Psoas muscle (tissue), 8 donors: Measurements from ENCODE around the gene PIK3R2. TPM values are rescaled to one million over a fixed set of nuclear protein-coding genes. Genes with fewer than 3 reads are reported as not detected.
A peak's percentile ranks its signal among the peaks of the same experiment; 100 is the strongest.

Source experiments
- ATAC-seq, 4 donors: fragments of 200-7000 bp; cut with Tn5 transposase; one replicate each; pipeline ENCODE4 v1.9.1; 2020; ENCODE audit warnings: moderate library complexity in 3 of 4, mild to moderate bottlenecking in 2 of 4
- DNase-seq, 2 donors: peaks; one replicate each; pipeline ENCODE4 v3.0.0-alpha.2; 2020
- H3K27ac ChIP-seq: fragments of 200-600 bp; one replicate; pipeline ENCODE4 v1.8.0; 2022
- H3K27me3 ChIP-seq, 3 donors: fragments of 200-600 bp in 1 of 3; one replicate each; pipeline versions ENCODE4 v1.6.1 to v1.8.0; 2013 to 2022; ENCODE audit warnings: low read length in 2 of 3, mild to moderate bottlenecking in 2 of 3, moderate library complexity in 1 of 3; ENCODE audit not compliant: insufficient read depth in 3 of 3
- H3K36me3 ChIP-seq, 2 donors: fragments of 200-600 bp in 1 of 2; one replicate each; pipeline versions ENCODE4 v1.6.1 to v1.8.0; 2013 to 2022; ENCODE audit warnings: low read depth in 1 of 2, mild to moderate bottlenecking in 1 of 2, moderate library complexity in 1 of 2; ENCODE audit not compliant: insufficient read depth in 1 of 2
- H3K4me1 ChIP-seq: fragments of 200-600 bp; one replicate; pipeline ENCODE4 v1.8.0; 2022
- H3K4me3 ChIP-seq: fragments of 200-600 bp; one replicate; pipeline ENCODE4 v1.8.0; 2022; ENCODE audit warnings: mild to moderate bottlenecking
- H3K9me3 ChIP-seq: fragments of 200-600 bp; one replicate; pipeline ENCODE4 v1.8.0; 2022
- CTCF ChIP-seq: fragments of 200-600 bp; IDR thresholded peaks from one replicate; pipeline ENCODE4 v1.8.0; 2022; ENCODE audit warnings: antibody characterized with exemption
- WGBS, 3 donors: extraction: QIAGEN DNeasy Blood & Tissue Kit; methylation state at CpG; one replicate each; pipeline versions ENCODE4 v1.1.6 to v1.1.7; 2013; 5-methylcytosine and 5-hydroxymethylcytosine counted together
- intact Hi-C, 2 donors: fragments of 100-400 bp; cut with DNase I; formaldehyde crosslinking; loops; one replicate each; pipeline versions ENCODE4 v1.11.0 to v1.14.2; 2022
- polyA plus RNA-seq, 3 donors: library from polyadenylated mRNA; stranded (reverse); fragments of 200-250 nt; gene quantifications; one replicate each; pipeline ENCODE4 v1.2.3, GENCODE V29; 2013
- total RNA-seq, 4 donors: library from RNA; stranded (reverse); fragmentation: NEBNext Ultra II Directional in 2 of 4; extraction: Animal tissue kit (Norgen Biotek cat#: 25700) in 2 of 4; gene quantifications; one replicate each; pipeline versions ENCODE4 v1.2.1 to v1.2.4, GENCODE V29; 2021 to 2023
- donor health status: healthy with polysubstance abuse.
- donor health status: DM: no; HTN: no; CAD: no; lungs with moderate emphysema.
- donor health status: Bipolar disorder and iron deficiency.
- donor health status: healthy.
- donor health status: DM: yes; HTN: yes; CAD: no.
- donor health status: DM: no; HTN: no; CAD: no.
- donor health status: DM: no; HTN: no; CAD: no.
- donor health status: DM: yes; HTN: yes; CAD: no.

Gene PIK3R2
- total and polyA plus RNA-seq, 7 donors, result 4.6 to 20.8 (median 8.6) TPM

- ATAC-seq (no peak), DNase-seq (no peak)
- Histone ChIP-seq H3K36me3 (peaks cover 0 to 6% of the 10 kb centered on the region in 2 donors), H3K27me3 (no peaks in the 10 kb centered on the region), H3K9me3 (no peaks in the 10 kb centered on the region), H3K27ac (no peak overlapping the region), H3K4me3 (no peak overlapping the region), H3K4me1 (no peaks in the 10 kb centered on the region)
- intact Hi-C loops, result no loop called here
- 91 to 94% (median 93%) methylated on average over 5 of the region's 5 CpGs for WGBS, 3 donors
- no peak for TF ChIP-seq CTCF
Measured at GRCh38 chr19:18121166-18121565, 31.8 kb upstream of the PIK3R2 start.

- H3K27ac ChIP-seq, result no peak overlapping the region
- intact Hi-C loops, result no loop called here
Measured at GRCh38 chr19:18122424-18122823, 30.5 kb upstream of the PIK3R2 start.

GRCh38 chr19:18122860-18123795 is 29.8 kb upstream of the PIK3R2 start:
- Histone ChIP-seq H3K4me3 (no peak overlapping the region), H3K4me1 (no peaks in the 10 kb centered on the region), H3K27ac (no peak overlapping the region), H3K36me3 (peaks cover 0 to 6% of the 10 kb centered on the region in 2 donors), H3K27me3 (no peaks in the 10 kb centered on the region), H3K9me3 (no peaks in the 10 kb centered on the region)
- WGBS, 3 donors, result 69 to 76% (median 71%) methylated on average over 25 to 27 of the region's 27 CpGs
- no peak for DNase-seq
- intact Hi-C loops, result no loop called here
- TF ChIP-seq CTCF, result no peak
- peak in 2 of 4 donors; percentile 14 to 22 for ATAC-seq

More at GRCh38 chr19:18122424-18122823, 30.5 kb upstream of the PIK3R2 start:
- WGBS, 3 donors, result 89 to 90% (median 89%) methylated on average over 7 of the region's 7 CpGs
- DNase-seq, result no peak
- no peak for TF ChIP-seq CTCF
- Histone ChIP-seq H3K9me3 (no peaks in the 10 kb centered on the region), H3K36me3 (peaks cover 0 to 6% of the 10 kb centered on the region in 2 donors), H3K27me3 (no peaks in the 10 kb centered on the region), H3K4me1 (no peaks in the 10 kb centered on the region), H3K4me3 (no peak overlapping the region)
- no peak for ATAC-seq

GRCh38 chr19:18123819-18124218 is 29.1 kb upstream of the PIK3R2 start:
- Histone ChIP-seq H3K9me3 (no peaks in the 10 kb centered on the region), H3K27ac (no peak overlapping the region), H3K27me3 (no peaks in the 10 kb centered on the region), H3K4me1 (no peaks in the 10 kb centered on the region), H3K36me3 (peaks cover 0 to 6% of the 10 kb centered on the region in 2 donors), H3K4me3 (no peak overlapping the region)
- DNase-seq, result no peak
- TF ChIP-seq CTCF, result no peak
- no peak for ATAC-seq
- intact Hi-C loops, result no loop called here
- WGBS, 3 donors, result 77 to 83% (median 78%) methylated on average over 26 of the region's 26 CpGs
